Karpas-422 (cell line): ENCODE data around the gene CXCL6. TPM values are rescaled to one million over a fixed set of nuclear protein-coding genes. Genes with fewer than 3 reads are reported as not detected.

Experiments used
- DNase-seq: peaks from one replicate; pipeline ENCODE4 v3.0.0-alpha.2; 2015
- H2AFZ ChIP-seq: fragments of 200-600 bp; sonication (generic); 2 replicates; pipeline ENCODE4 v1.6.1; 2014; ENCODE audit warnings: antibody characterized with exemption, low read length, mixed read lengths
- H3K27ac ChIP-seq: fragments of 200-600 bp; sonication (generic); 2 replicates; pipeline ENCODE4 v1.5.1; 2014; ENCODE audit warnings: mild to moderate bottlenecking, low read length, moderate library complexity
- H3K27me3 ChIP-seq: fragments of 200-600 bp; sonication (generic); 2 replicates; pipeline ENCODE4 v1.6.1; 2014; ENCODE audit warnings: low read length, mixed read lengths
- H3K36me3 ChIP-seq: fragments of 200-600 bp; sonication (generic); 2 replicates; pipeline ENCODE4 v1.6.1; 2014; ENCODE audit warnings: low read length, mixed read lengths; ENCODE audit not compliant: insufficient read depth
- H3K4me1 ChIP-seq: fragments of 200-600 bp; sonication (generic); 2 replicates; pipeline ENCODE4 v1.6.1; 2014; ENCODE audit warnings: mild to moderate bottlenecking, low read length, mixed read lengths
- H3K4me2 ChIP-seq: fragments of 200-600 bp; sonication (generic); 2 replicates; pipeline ENCODE4 v1.6.1; 2014; ENCODE audit warnings: low read length, low read depth, mild to moderate bottlenecking; ENCODE audit not compliant: poor library complexity, severe bottlenecking
- H3K4me3 ChIP-seq: fragments of 200-600 bp; sonication (generic); 2 replicates; pipeline ENCODE4 v1.5.1; 2014; ENCODE audit warnings: mild to moderate bottlenecking, antibody characterized with exemption, low read length, mixed read lengths
- H3K79me2 ChIP-seq: fragments of 200-600 bp; sonication (generic); 2 replicates; pipeline ENCODE4 v1.6.1; 2014; ENCODE audit warnings: mild to moderate bottlenecking, low read length, mixed read lengths
- H3K9ac ChIP-seq: fragments of 200-600 bp; sonication (generic); 2 replicates; pipeline ENCODE4 v1.6.0; 2014; ENCODE audit warnings: low read length
- H3K9me2 ChIP-seq: fragments of 200-600 bp; sonication (generic), shearing (Covaris generic); replicated peaks from 2 replicates; pipeline ENCODE4 v1.6.0; 2014; ENCODE audit warnings: mild to moderate bottlenecking, low read length, moderate library complexity; ENCODE audit not compliant: insufficient read depth
- H3K9me3 ChIP-seq: fragments of 300-700, 200-600 bp; sonication (generic); 2 replicates; pipeline ENCODE4 v1.6.1; 2014; ENCODE audit warnings: low read length, mixed read lengths
- H4K20me1 ChIP-seq: fragments of 200-600 bp; sonication (generic); 2 replicates; pipeline ENCODE4 v1.6.1; 2014; ENCODE audit warnings: mild to moderate bottlenecking, antibody characterized with exemption, low read length, low read depth; ENCODE audit not compliant: insufficient read depth
- total RNA-seq: library from RNA; depleted of rRNA; stranded (reverse); fragments of >200 nt; shearing (Covaris generic); gene quantifications from 2 replicates; pipeline ENCODE4 v1.2.3, GENCODE V29; 2014; ENCODE audit warnings: low replicate concordance; rRNA removed

Gene CXCL6
- not detected in 2 replicates for total RNA-seq

- no peak within 1 kb of the TSS for H3K4me3 ChIP-seq
- H3K4me2 ChIP-seq, result no peak within 1 kb of the TSS
- no peak within 1 kb of the TSS for H3K9ac ChIP-seq
- H2AFZ ChIP-seq, result no peak within 1 kb of the TSS
- no peaks in the 10 kb centered on the region for H3K27me3 ChIP-seq
- H3K36me3 ChIP-seq, result no peaks in the 10 kb centered on the region
- H3K4me1 ChIP-seq, result no peaks in the 10 kb centered on the region
- H3K9me2 ChIP-seq, result no peaks in the 10 kb centered on the region
- DNase-seq, result no peak
- no peaks in the 10 kb centered on the region for H3K9me3 ChIP-seq
- no peaks in the 10 kb centered on the region for H4K20me1 ChIP-seq
- H3K27ac ChIP-seq, result no peak within 1 kb of the TSS
- no peaks in the 10 kb centered on the region for H3K79me2 ChIP-seq
These were observed at the start of gene CXCL6 for GRCh38 chr4:73836373-73837279. Gene CXCL6 (plus strand): TSS chr4:73836678. CDS start chr4:73836751, 73 bp downstream.

GRCh38 chr4:73788411-73788810 is 48.1 kb upstream of the CXCL6 start:
- Histone ChIP-seq H3K27me3 (no peaks in the 10 kb centered on the region), H3K4me2 (no peak overlapping the region), H4K20me1 (no peaks in the 10 kb centered on the region), H3K27ac (no peak overlapping the region), H3K79me2 (no peaks in the 10 kb centered on the region), H3K9me3 (no peaks in the 10 kb centered on the region), H2AFZ (no peak overlapping the region), H3K9ac (no peak overlapping the region), H3K9me2 (no peaks in the 10 kb centered on the region), H3K4me1 (no peaks in the 10 kb centered on the region), H3K4me3 (no peak overlapping the region), H3K36me3 (no peaks in the 10 kb centered on the region)
- no peak for DNase-seq

- Histone ChIP-seq H3K9me2 (no peaks in the 10 kb centered on the region), H3K4me1 (no peaks in the 10 kb centered on the region), H3K4me3 (no peak overlapping the region), H3K79me2 (no peaks in the 10 kb centered on the region), H3K4me2 (no peak overlapping the region), H3K9ac (no peak overlapping the region), H3K36me3 (no peaks in the 10 kb centered on the region), H3K9me3 (no peaks in the 10 kb centered on the region), H3K27ac (no peak overlapping the region), H3K27me3 (no peaks in the 10 kb centered on the region), H2AFZ (no peak overlapping the region), H4K20me1 (no peaks in the 10 kb centered on the region)
- DNase-seq, result no peak
These were observed 37.6 kb upstream of the CXCL6 start for GRCh38 chr4:73798842-73799241.

GRCh38 chr4:73800206-73800605 is 36.3 kb upstream of the CXCL6 start:
- H3K27me3 ChIP-seq, result no peaks in the 10 kb centered on the region
- no peaks in the 10 kb centered on the region for H3K9me2 ChIP-seq
- H3K27ac ChIP-seq, result no peak overlapping the region
- no peaks in the 10 kb centered on the region for H3K4me1 ChIP-seq
- no peak overlapping the region for H3K4me3 ChIP-seq
- no peak for DNase-seq
- no peaks in the 10 kb centered on the region for H3K9me3 ChIP-seq
- no peak overlapping the region for H3K4me2 ChIP-seq
- H3K36me3 ChIP-seq, result no peaks in the 10 kb centered on the region
- H2AFZ ChIP-seq, result no peak overlapping the region
- H4K20me1 ChIP-seq, result no peaks in the 10 kb centered on the region
- H3K79me2 ChIP-seq, result no peaks in the 10 kb centered on the region
- H3K9ac ChIP-seq, result no peak overlapping the region

- no peak overlapping the region for H3K4me3 ChIP-seq
- no peak overlapping the region for H3K9ac ChIP-seq
- no peaks in the 10 kb centered on the region for H3K27me3 ChIP-seq
- H4K20me1 ChIP-seq, result no peaks in the 10 kb centered on the region
- H3K36me3 ChIP-seq, result no peaks in the 10 kb centered on the region
- no peaks in the 10 kb centered on the region for H3K9me2 ChIP-seq
- H3K9me3 ChIP-seq, result no peaks in the 10 kb centered on the region
- no peak overlapping the region for H3K27ac ChIP-seq
- no peak overlapping the region for H3K4me2 ChIP-seq
- no peaks in the 10 kb centered on the region for H3K4me1 ChIP-seq
- no peak for DNase-seq
- no peak overlapping the region for H2AFZ ChIP-seq
- no peaks in the 10 kb centered on the region for H3K79me2 ChIP-seq
These were observed 34.8 kb upstream of the CXCL6 start for GRCh38 chr4:73801692-73802091.

- no peaks in the 10 kb centered on the region for H3K36me3 ChIP-seq
- H3K27ac ChIP-seq, result no peak overlapping the region
- no peaks in the 10 kb centered on the region for H3K9me2 ChIP-seq
- DNase-seq, result no peak
- H3K4me1 ChIP-seq, result no peaks in the 10 kb centered on the region
- H3K9ac ChIP-seq, result no peak overlapping the region
- no peaks in the 10 kb centered on the region for H3K27me3 ChIP-seq
- no peaks in the 10 kb centered on the region for H4K20me1 ChIP-seq
- H3K9me3 ChIP-seq, result no peaks in the 10 kb centered on the region
- H2AFZ ChIP-seq, result no peak overlapping the region
- H3K4me2 ChIP-seq, result no peak overlapping the region
- H3K4me3 ChIP-seq, result no peak overlapping the region
- H3K79me2 ChIP-seq, result no peaks in the 10 kb centered on the region
These were observed 33.3 kb upstream of the CXCL6 start for GRCh38 chr4:73803213-73803612.

GRCh38 chr4:73810191-73810590 is 26.3 kb upstream of the CXCL6 start:
- Histone ChIP-seq H4K20me1 (no peaks in the 10 kb centered on the region), H3K4me3 (no peak overlapping the region), H3K27ac (no peak overlapping the region), H3K4me1 (no peaks in the 10 kb centered on the region), H3K4me2 (no peak overlapping the region), H3K9ac (no peak overlapping the region), H3K79me2 (no peaks in the 10 kb centered on the region), H3K9me3 (no peaks in the 10 kb centered on the region), H3K36me3 (no peaks in the 10 kb centered on the region), H2AFZ (no peak overlapping the region), H3K9me2 (no peaks in the 10 kb centered on the region), H3K27me3 (no peaks in the 10 kb centered on the region)
- no peak for DNase-seq

GRCh38 chr4:73811841-73812240 is 24.6 kb upstream of the CXCL6 start:
- Histone ChIP-seq H3K4me2 (no peak overlapping the region), H3K79me2 (no peaks in the 10 kb centered on the region), H3K27me3 (no peaks in the 10 kb centered on the region), H3K4me3 (no peak overlapping the region), H3K4me1 (no peaks in the 10 kb centered on the region), H3K27ac (no peak overlapping the region), H3K9me3 (no peaks in the 10 kb centered on the region), H2AFZ (no peak overlapping the region), H3K9ac (no peak overlapping the region), H3K36me3 (no peaks in the 10 kb centered on the region), H3K9me2 (no peaks in the 10 kb centered on the region), H4K20me1 (no peaks in the 10 kb centered on the region)
- no peak for DNase-seq
